HCT116 (cell line): ENCODE measurements around the gene IL36B. TPM values are rescaled to one million over a fixed set of nuclear protein-coding genes. Genes with fewer than 3 reads are reported as not detected.

Experiments
- ATAC-seq: fragments of 200-7000 bp; cut with Tn5 transposase; 2 replicates; pipeline ENCODE4 v1.9.1; 2020; ENCODE audit warnings: mild to moderate bottlenecking, moderate library complexity
- BruUV-seq: library from RNA; stranded (reverse); fragments of 400-500 nt; replicated peaks from 2 replicates; lab custom pipeline; 2021; lab: Mats Ljungman, UMichigan
- CTCF ChIA-PET: fragments of 300-600 bp; sonication (Branson Sonifier 250); formaldehyde crosslinking; loops from one replicate; lab custom pipeline; 2021; ENCODE audit warnings: antibody characterized with exemption; lab: Charles Lee
- POLR2A ChIA-PET: fragments of 300-600, 350-600 bp; sonication (Branson Sonifier 250); formaldehyde crosslinking; loops from one replicate; lab custom pipeline; 2021; ENCODE audit warnings: antibody characterized with exemption; lab: Charles Lee
- RAD21 ChIA-PET, 2 experiments: fragments of 300-600 bp; sonication (Branson Sonifier 250); formaldehyde crosslinking; loops; one replicate each; lab custom pipeline; 2023; ENCODE audit warnings: low total read pairs in 2 of 2; ENCODE audit not compliant: uncharacterized antibody in 2 of 2, unreplicated experiment in 2 of 2, low non-redundant PET in 1 of 2; lab: Charles Lee
- DNase-seq: peaks from one replicate; pipeline ENCODE4 v3.0.0-alpha.2; 2010; ENCODE audit warnings: low read depth, low spot score
- H2AFZ ChIP-seq: fragments of 200-600 bp; shearing (Covaris generic), sonication (generic); 2 replicates; pipeline ENCODE4 v1.6.1; 2017; ENCODE audit warnings: low read depth, mixed run types, mixed read lengths, antibody characterized with exemption, low read length; ENCODE audit not compliant: poor library complexity, severe bottlenecking
- H3K27ac ChIP-seq: 2 replicates; pipeline ENCODE4 v1.5.1; 2012; ENCODE audit warnings: low read depth, low read length
- H3K27me3 ChIP-seq: fragments of 200-600 bp; sonication (generic); 2 replicates; pipeline ENCODE4 v1.6.1; 2016; ENCODE audit warnings: mixed run types, low read length, mixed read lengths; ENCODE audit not compliant: insufficient read depth
- H3K36me3 ChIP-seq, 2 experiments: fragments of 200-500 bp in 1 of 2; fragments of 200-600 bp in 1 of 2; sonication (Bioruptor generic) in 1 of 2; sonication (generic) in 1 of 2; 2 replicates each; pipeline versions ENCODE4 v1.5.1 to v1.6.1; 2014 to 2016; ENCODE audit warnings: low read length in 2 of 2, inconsistent platforms in 1 of 2, mixed read lengths in 1 of 2, mixed run types in 1 of 2; ENCODE audit not compliant: insufficient read depth in 2 of 2, control insufficient read depth in 1 of 2
- H3K4me1 ChIP-seq, 2 experiments: fragments of 200-600 bp in 1 of 2; sonication (generic) in 1 of 2; 2 replicates each; pipeline versions ENCODE4 v1.5.1 to v1.6.1; 2012 to 2017; ENCODE audit warnings: low read length in 2 of 2, inconsistent platforms in 1 of 2, mild to moderate bottlenecking in 1 of 2, mixed read lengths in 1 of 2, mixed run types in 1 of 2, moderate library complexity in 1 of 2; ENCODE audit not compliant: insufficient read depth in 2 of 2, control insufficient read depth in 1 of 2
- H3K4me2 ChIP-seq: fragments of 200-600 bp; sonication (generic); 2 replicates; pipeline ENCODE4 v1.6.1; 2017; ENCODE audit warnings: mixed run types, low read length, mixed read lengths
- H3K4me3 ChIP-seq, 2 experiments: fragments of 200-600 bp in 1 of 2; sonication (generic) in 1 of 2; replicated peaks in 1 of 2; 2 replicates each; pipeline ENCODE4 v1.5.1; 2011 to 2016; ENCODE audit warnings: low read length in 2 of 2, control low read depth in 1 of 2, low read depth in 1 of 2, mild to moderate bottlenecking in 1 of 2, mixed read lengths in 1 of 2, mixed run types in 1 of 2
- H3K79me2 ChIP-seq: fragments of 200-600 bp; sonication (generic); 2 replicates; pipeline ENCODE4 v1.6.1; 2017; ENCODE audit warnings: mild to moderate bottlenecking, mixed run types, low read length, moderate library complexity, mixed read lengths; ENCODE audit not compliant: insufficient read depth
- H3K9ac ChIP-seq: fragments of 200-600 bp; sonication (generic); 2 replicates; pipeline ENCODE4 v1.6.1; 2016; ENCODE audit warnings: low read length, mixed read lengths
- H3K9me2 ChIP-seq: fragments of 200-600 bp; sonication (generic), shearing (Covaris generic); 2 replicates; pipeline ENCODE4 v1.6.1; 2017; ENCODE audit warnings: mixed run types, mild to moderate bottlenecking, moderate library complexity; ENCODE audit not compliant: insufficient read depth
- H3K9me3 ChIP-seq, 2 experiments: fragments of 200-500 bp in 1 of 2; fragments of 200-600 bp in 1 of 2; sonication (Bioruptor generic) in 1 of 2; sonication (generic) in 1 of 2; 2 replicates each; pipeline ENCODE4 v1.6.1; 2014 to 2017; ENCODE audit warnings: low read length in 2 of 2, mixed read lengths in 2 of 2, inconsistent platforms in 1 of 2, low read depth in 1 of 2, mild to moderate bottlenecking in 1 of 2, mixed run types in 1 of 2, moderate library complexity in 1 of 2; ENCODE audit not compliant: control insufficient read depth in 1 of 2, insufficient read depth in 1 of 2
- H4K20me1 ChIP-seq: fragments of 200-600 bp; sonication (generic), shearing (Covaris generic); 2 replicates; pipeline ENCODE4 v1.6.1; 2017; ENCODE audit warnings: mixed run types, mild to moderate bottlenecking, moderate library complexity; ENCODE audit not compliant: insufficient read depth
- CEBPB ChIP-seq: IDR thresholded peaks from 2 replicates; pipeline ENCODE4 v1.6.1; 2012; ENCODE audit warnings: low read depth
- CTCF ChIP-seq, 3 experiments: fragments of 200-600 bp in 1 of 3; sonication (generic) in 1 of 3; IDR thresholded peaks in 2 of 3; conservative IDR thresholded peaks in 1 of 3; 2 replicates each; pipeline ENCODE4 v1.5.1; 2012 to 2017; ENCODE audit warnings: low read depth in 2 of 3, low read length in 2 of 3, antibody characterized with exemption in 1 of 3, borderline replicate concordance in 1 of 3, control low read depth in 1 of 3, mild to moderate bottlenecking in 1 of 3, mixed read lengths in 1 of 3, mixed run types in 1 of 3, moderate library complexity in 1 of 3; ENCODE audit not compliant: insufficient read depth in 1 of 3
- ELF1 ChIP-seq: IDR thresholded peaks from 2 replicates; pipeline ENCODE4 v1.6.1; 2012; ENCODE audit warnings: low read depth, borderline replicate concordance
- EZH2phosphoT487 ChIP-seq: fragments of 200-600 bp; IDR thresholded peaks from 2 replicates; pipeline ENCODE4 v1.6.1; 2018; ENCODE audit warnings: antibody characterized with exemption, borderline replicate concordance
- FOSL1 ChIP-seq: IDR thresholded peaks from 2 replicates; pipeline ENCODE4 v1.6.1; 2012; ENCODE audit warnings: low read depth
- JUND ChIP-seq: IDR thresholded peaks from 2 replicates; pipeline ENCODE4 v1.6.1; 2012
- POLR2AphosphoS5 ChIP-seq: IDR thresholded peaks from 2 replicates; pipeline ENCODE4 v1.6.1; 2011; ENCODE audit warnings: mild to moderate bottlenecking, low read depth, low read length, moderate library complexity
- RAD21 ChIP-seq: IDR thresholded peaks from 2 replicates; pipeline ENCODE4 v1.6.1; 2012; ENCODE audit warnings: low read depth, mild to moderate bottlenecking
- SIN3A ChIP-seq: IDR thresholded peaks from 2 replicates; pipeline ENCODE4 v1.6.1; 2012; ENCODE audit warnings: low read depth
- YY1 ChIP-seq: IDR thresholded peaks from 2 replicates; pipeline ENCODE4 v1.6.1; 2011; ENCODE audit warnings: low read length, low read depth, moderate library complexity, mild to moderate bottlenecking; ENCODE audit not compliant: insufficient replicate concordance; ENCODE audit errors: extremely low read depth
- ZFX ChIP-seq: fragments of 450-650 bp; IDR thresholded peaks from 2 replicates; pipeline ENCODE4 v1.6.1; 2017
- ZNF274 ChIP-seq: fragments of 200-500 bp; sonication (Bioruptor generic); IDR thresholded peaks from 2 replicates; pipeline ENCODE4 v1.6.1; 2014; ENCODE audit warnings: mild to moderate bottlenecking, low read depth, low read length, inconsistent platforms
- intact Hi-C: fragments of 100-400 bp; cut with micrococcal nuclease; formaldehyde crosslinking; loops from 2 replicates; pipeline ENCODE4 v1.10.0; 2022
- total RNA-seq: library from RNA; stranded (reverse); gene quantifications from one replicate; pipeline ENCODE4 v1.2.1, GENCODE V29; 2021; ENCODE audit not compliant: unreplicated experiment
- TF ChIP-seq, protein P1 (sequence below): IDR thresholded peaks from 2 replicates; pipeline ENCODE4 v1.6.1; 2012
- TF ChIP-seq, protein P2 (sequence below): IDR thresholded peaks from 2 replicates; pipeline ENCODE4 v1.6.1; 2011; ENCODE audit warnings: mild to moderate bottlenecking, low read length, moderate library complexity; ENCODE audit not compliant: insufficient replicate concordance; ENCODE audit errors: extremely low read depth

Gene IL36B
- total RNA-seq, 1 experiment from 2014 or later = not detected

- Histone ChIP-seq H3K9me3 (no peaks in the 10 kb centered on the region), H3K9me2 (no peaks in the 10 kb centered on the region), H3K79me2 (no peaks in the 10 kb centered on the region), H3K36me3 (no peaks in the 10 kb centered on the region), H3K4me2 (no peak overlapping the region), H4K20me1 (no peaks in the 10 kb centered on the region), H3K4me1 (no peaks in the 10 kb centered on the region), H3K4me3 (no peak overlapping the region), H3K27me3 (peaks cover 40% of the 10 kb centered on the region), H3K9ac (no peak overlapping the region), H2AFZ (no peak overlapping the region), H3K27ac (no peak overlapping the region)
- no peak for ATAC-seq
- ChIA-PET RAD21 (no interaction called here), POLR2A (no interaction called here), CTCF (no interaction called here)
- no peak for DNase-seq
- BruUV-seq = no TSS peak
- intact Hi-C loops = no loop called here
- TF ChIP-seq, protein P1, sequence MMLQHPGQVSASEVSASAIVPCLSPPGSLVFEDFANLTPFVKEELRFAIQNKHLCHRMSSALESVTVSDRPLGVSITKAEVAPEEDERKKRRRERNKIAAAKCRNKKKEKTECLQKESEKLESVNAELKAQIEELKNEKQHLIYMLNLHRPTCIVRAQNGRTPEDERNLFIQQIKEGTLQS = no peak
- no peak for TF ChIP-seq POLR2AphosphoS5
- TF ChIP-seq ZNF274 = no peak
- TF ChIP-seq CEBPB = no peak
- TF ChIP-seq CTCF (IDR thresholded peaks at IDR 0.05 in 2 of 3, conservative IDR thresholded peaks at IDR 0.05 in 1 of 3; ENCODE audit: borderline replicate concordance in 1 of 3, insufficient read depth in 1 of 3, low read depth in 2 of 3, low read length in 2 of 3) = no peak
- TF ChIP-seq EZH2phosphoT487 = no peak
- TF ChIP-seq YY1 = no peak
- no peak for TF ChIP-seq SIN3A
Measured at GRCh38 chr2:113021312-113021711, 31.4 kb downstream of the IL36B start.

- POLR2A ChIA-PET = no interaction called here
- TF ChIP-seq POLR2AphosphoS5 (no peak), JUND (no peak), RAD21 (no peak), ELF1 (no peak), ZFX (no peak), FOSL1 (no peak)
- TF ChIP-seq, protein P2, sequence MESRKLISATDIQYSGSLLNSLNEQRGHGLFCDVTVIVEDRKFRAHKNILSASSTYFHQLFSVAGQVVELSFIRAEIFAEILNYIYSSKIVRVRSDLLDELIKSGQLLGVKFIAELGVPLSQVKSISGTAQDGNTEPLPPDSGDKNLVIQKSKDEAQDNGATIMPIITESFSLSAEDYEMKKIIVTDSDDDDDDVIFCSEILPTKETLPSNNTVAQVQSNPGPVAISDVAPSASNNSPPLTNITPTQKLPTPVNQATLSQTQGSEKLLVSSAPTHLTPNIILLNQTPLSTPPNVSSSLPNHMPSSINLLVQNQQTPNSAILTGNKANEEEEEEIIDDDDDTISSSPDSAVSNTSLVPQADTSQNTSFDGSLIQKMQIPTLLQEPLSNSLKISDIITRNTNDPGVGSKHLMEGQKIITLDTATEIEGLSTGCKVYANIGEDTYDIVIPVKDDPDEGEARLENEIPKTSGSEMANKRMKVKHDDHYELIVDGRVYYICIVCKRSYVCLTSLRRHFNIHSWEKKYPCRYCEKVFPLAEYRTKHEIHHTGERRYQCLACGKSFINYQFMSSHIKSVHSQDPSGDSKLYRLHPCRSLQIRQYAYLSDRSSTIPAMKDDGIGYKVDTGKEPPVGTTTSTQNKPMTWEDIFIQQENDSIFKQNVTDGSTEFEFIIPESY = no peak
Measured at GRCh38 chr2:113018509-113018908, 34.2 kb downstream of the IL36B start.

More at GRCh38 chr2:113018509-113018908, 34.2 kb downstream of the IL36B start:
- Histone ChIP-seq H3K27me3 (peaks cover 12% of the 10 kb centered on the region; the same call in 1 of the 2 replicates), H3K9me3 (no peaks in the 10 kb centered on the region), H3K36me3 (no peaks in the 10 kb centered on the region), H3K9ac (no peak overlapping the region), H3K4me2 (no peak overlapping the region), H3K4me3 (no peak overlapping the region), H3K27ac (no peak overlapping the region), H3K4me1 (no peaks in the 10 kb centered on the region), H3K79me2 (no peaks in the 10 kb centered on the region), H3K9me2 (no peaks in the 10 kb centered on the region), H4K20me1 (no peaks in the 10 kb centered on the region), H2AFZ (no peak overlapping the region)
- intact Hi-C loops = no loop called here
- no peak for ATAC-seq
- RAD21 ChIA-PET = no interaction called here
- CTCF ChIA-PET = no interaction called here
- no peak for DNase-seq
- BruUV-seq = no TSS peak
